ENCODE data around the gene CRK.

CRK gene

DNA sequence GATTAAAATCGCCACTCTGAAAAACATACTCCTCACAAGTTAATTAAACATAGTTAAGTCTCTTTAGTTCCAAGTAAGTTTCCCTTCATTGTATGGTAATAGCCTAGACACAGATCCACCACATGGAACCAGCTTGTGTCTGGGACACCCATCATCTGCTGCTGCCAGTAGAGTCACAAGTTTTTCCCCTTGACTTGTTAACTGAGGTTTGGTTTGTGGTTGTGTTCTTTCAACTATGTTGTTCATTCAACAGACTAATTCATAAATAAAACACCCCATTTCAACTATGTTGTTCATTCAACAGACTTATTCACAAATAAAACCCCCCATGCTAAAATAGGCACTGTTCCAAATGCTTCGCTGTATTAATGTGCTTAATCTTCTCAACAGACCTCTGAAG is 80.4 kb downstream of the CRK start:
- TF ChIP-seq SIN3A (IDR thresholded peaks at IDR 0.05; ENCODE audit: borderline replicate concordance, insufficient read depth, low read length) (no peak), POLR2AphosphoS5 (IDR thresholded peaks at IDR 0.05; ENCODE audit: low read depth, low read length) (no peak), TAF1 (IDR thresholded peaks at IDR 0.05; ENCODE audit: borderline replicate concordance, insufficient read depth, low read length) (no peak), FOXP2 (optimal IDR thresholded peaks at IDR 0.05; ENCODE audit: borderline replicate concordance, extremely low read depth, extremely low read length, insufficient read depth) (no peak)
- TF ChIP-seq, protein P1, sequence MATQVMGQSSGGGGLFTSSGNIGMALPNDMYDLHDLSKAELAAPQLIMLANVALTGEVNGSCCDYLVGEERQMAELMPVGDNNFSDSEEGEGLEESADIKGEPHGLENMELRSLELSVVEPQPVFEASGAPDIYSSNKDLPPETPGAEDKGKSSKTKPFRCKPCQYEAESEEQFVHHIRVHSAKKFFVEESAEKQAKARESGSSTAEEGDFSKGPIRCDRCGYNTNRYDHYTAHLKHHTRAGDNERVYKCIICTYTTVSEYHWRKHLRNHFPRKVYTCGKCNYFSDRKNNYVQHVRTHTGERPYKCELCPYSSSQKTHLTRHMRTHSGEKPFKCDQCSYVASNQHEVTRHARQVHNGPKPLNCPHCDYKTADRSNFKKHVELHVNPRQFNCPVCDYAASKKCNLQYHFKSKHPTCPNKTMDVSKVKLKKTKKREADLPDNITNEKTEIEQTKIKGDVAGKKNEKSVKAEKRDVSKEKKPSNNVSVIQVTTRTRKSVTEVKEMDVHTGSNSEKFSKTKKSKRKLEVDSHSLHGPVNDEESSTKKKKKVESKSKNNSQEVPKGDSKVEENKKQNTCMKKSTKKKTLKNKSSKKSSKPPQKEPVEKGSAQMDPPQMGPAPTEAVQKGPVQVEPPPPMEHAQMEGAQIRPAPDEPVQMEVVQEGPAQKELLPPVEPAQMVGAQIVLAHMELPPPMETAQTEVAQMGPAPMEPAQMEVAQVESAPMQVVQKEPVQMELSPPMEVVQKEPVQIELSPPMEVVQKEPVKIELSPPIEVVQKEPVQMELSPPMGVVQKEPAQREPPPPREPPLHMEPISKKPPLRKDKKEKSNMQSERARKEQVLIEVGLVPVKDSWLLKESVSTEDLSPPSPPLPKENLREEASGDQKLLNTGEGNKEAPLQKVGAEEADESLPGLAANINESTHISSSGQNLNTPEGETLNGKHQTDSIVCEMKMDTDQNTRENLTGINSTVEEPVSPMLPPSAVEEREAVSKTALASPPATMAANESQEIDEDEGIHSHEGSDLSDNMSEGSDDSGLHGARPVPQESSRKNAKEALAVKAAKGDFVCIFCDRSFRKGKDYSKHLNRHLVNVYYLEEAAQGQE (IDR thresholded peaks at IDR 0.05; ENCODE audit: insufficient read depth in 1 of 2, low read depth in 2 of 2, low read length in 2 of 2): no peak

- TF ChIP-seq SIN3A (IDR thresholded peaks at IDR 0.05; ENCODE audit: borderline replicate concordance, insufficient read depth, low read length): no peak
- no peak for TF ChIP-seq POLR2AphosphoS5 (IDR thresholded peaks at IDR 0.05; ENCODE audit: low read depth, low read length)
- TF ChIP-seq TAF1 (IDR thresholded peaks at IDR 0.05; ENCODE audit: borderline replicate concordance, insufficient read depth, low read length): no peak
- TF ChIP-seq, protein P1 (IDR thresholded peaks at IDR 0.05; ENCODE audit: insufficient read depth in 1 of 2, low read depth in 2 of 2, low read length in 2 of 2): no peak
- no peak for TF ChIP-seq FOXP2 (optimal IDR thresholded peaks at IDR 0.05; ENCODE audit: borderline replicate concordance, extremely low read depth, extremely low read length, insufficient read depth)
These were observed 81.4 kb downstream of the CRK start for GRCh38 chr17:1374431-1375177.

DNA sequence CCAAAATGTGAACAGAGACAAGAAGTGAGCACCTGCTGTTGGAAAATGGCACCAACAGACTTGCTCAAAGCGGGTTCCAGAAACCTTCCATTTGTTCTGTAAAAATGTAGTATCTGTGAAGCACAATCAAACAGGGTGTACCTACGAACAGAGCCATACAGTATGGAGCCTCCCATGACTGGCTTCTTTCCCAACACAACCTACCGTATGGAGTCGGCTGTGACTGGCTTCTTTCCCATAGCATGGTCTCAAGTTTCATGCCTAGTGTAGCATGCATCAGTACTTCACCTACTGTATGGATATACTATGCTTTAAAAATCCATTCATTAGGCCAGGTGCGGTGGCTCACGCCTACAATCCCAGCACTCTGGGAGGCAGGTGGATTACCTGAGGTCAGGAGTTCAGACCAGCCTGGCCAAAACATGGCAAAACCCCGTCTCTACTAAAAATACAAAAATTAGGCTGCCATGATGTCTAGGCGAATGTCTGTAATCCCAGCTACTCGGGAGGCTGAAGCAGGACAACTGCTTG is 82.3 kb downstream of the CRK start:
- TF ChIP-seq POLR2AphosphoS5 (IDR thresholded peaks at IDR 0.05; ENCODE audit: low read depth, low read length): no peak
- TF ChIP-seq TAF1 (IDR thresholded peaks at IDR 0.05; ENCODE audit: borderline replicate concordance, insufficient read depth, low read length): no peak
- TF ChIP-seq SIN3A (IDR thresholded peaks at IDR 0.05; ENCODE audit: borderline replicate concordance, insufficient read depth, low read length): no peak
- TF ChIP-seq, protein P1 (IDR thresholded peaks at IDR 0.05; ENCODE audit: insufficient read depth in 1 of 2, low read depth in 2 of 2, low read length in 2 of 2): no peak
- no peak for TF ChIP-seq FOXP2 (optimal IDR thresholded peaks at IDR 0.05; ENCODE audit: borderline replicate concordance, extremely low read depth, extremely low read length, insufficient read depth)

GRCh38 chr17:1372618-1373017 is 83.4 kb downstream of the CRK start:
- TF ChIP-seq SIN3A (IDR thresholded peaks at IDR 0.05; ENCODE audit: borderline replicate concordance, insufficient read depth, low read length): no peak

DNA sequence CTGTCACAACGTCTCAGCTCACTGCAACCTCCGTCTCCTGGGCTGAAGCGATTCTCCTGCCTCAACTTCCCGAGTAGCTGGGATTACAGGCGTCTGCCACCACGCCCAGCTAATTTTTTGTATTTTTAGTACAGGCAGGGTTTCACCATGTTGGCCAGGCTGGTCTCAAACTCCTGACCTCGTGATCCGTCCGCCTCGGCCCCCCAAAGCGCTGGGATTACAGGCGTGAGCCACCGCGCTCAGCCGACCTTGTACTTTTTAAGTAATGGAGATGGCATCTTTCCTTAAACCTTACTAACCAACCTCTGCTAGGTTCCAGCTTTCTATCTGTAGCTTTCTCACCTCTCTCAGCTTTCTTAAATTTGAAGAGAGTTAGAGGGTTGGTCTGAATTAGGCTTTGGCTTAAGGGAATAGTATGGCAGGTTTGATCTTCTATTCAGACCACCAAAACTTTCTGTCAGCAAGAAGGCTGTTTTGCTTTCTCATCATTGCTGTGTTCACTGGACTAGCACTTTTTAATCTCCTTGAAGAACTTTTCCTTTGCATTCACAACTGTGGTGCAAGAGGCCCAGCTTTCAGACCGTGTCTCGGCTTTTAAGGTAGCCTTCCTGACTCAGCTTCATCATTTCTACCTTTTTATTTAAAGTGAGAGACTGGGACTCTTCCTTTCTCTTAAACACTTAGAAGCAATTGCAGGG is 84.0 kb downstream of the CRK start:
- TF ChIP-seq TAF1 (IDR thresholded peaks at IDR 0.05; ENCODE audit: borderline replicate concordance, insufficient read depth, low read length): no peak
